GM18498 (cell line): ENCODE measurements around the gene GARIN5A.

ENCODE experiments used
- ATAC-seq: cut with Tn5 transposase; IDR thresholded peaks from one replicate; pipeline ENCODE4 v1.9.1; 2021; ENCODE audit warnings: mild to moderate bottlenecking, moderate library complexity; ENCODE audit not compliant: unreplicated experiment

The GARIN5A gene

DNA sequence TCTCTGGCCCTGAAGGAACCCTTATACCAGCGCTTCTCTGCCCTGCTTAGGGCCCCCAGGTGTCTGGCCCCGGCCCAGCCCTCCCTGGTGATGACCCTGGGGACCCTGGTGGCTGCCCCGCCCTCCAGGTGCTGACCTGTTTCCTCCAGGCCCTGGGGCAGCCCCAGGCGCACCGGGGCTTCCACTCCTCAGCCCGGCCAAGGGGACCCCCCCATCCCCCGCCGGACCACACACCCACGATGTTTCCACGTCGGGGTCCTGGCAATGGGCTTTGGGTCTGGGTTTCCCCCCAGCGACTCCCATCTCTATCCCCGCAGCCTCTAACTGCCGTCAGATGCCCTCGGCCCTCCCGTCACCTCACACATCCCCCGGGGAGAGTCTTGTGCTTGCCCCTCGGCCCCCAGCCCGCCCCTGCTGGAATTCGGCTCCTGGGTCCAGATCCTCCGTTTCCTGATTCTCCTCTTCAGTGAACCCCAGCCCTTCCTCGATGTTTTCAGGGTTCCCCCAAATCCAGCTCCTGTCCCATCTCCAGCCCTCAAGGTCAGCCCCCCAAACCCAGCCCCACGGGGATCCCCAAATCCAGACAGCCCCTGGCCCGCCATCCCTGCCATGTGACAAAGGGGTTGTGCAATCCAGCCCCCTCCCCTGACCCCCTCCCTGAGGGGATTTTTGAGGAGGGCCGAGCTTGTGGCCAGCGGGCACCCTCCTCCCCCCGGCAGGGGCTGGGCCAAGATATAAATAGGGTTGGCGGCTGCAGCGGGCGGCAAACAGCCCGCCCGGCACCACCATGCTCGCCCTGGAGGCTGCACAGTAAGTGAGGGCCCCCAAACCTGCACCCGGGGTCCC lies 58.2 kb downstream of the GARIN5A start, which contains the start of gene SPIB:
Gene SPIB (plus strand): TSS at position 763 of the 846 bp plus-strand sequence. CDS start 25 bp downstream, at position 788.
- ATAC-seq: no peak

DNA sequence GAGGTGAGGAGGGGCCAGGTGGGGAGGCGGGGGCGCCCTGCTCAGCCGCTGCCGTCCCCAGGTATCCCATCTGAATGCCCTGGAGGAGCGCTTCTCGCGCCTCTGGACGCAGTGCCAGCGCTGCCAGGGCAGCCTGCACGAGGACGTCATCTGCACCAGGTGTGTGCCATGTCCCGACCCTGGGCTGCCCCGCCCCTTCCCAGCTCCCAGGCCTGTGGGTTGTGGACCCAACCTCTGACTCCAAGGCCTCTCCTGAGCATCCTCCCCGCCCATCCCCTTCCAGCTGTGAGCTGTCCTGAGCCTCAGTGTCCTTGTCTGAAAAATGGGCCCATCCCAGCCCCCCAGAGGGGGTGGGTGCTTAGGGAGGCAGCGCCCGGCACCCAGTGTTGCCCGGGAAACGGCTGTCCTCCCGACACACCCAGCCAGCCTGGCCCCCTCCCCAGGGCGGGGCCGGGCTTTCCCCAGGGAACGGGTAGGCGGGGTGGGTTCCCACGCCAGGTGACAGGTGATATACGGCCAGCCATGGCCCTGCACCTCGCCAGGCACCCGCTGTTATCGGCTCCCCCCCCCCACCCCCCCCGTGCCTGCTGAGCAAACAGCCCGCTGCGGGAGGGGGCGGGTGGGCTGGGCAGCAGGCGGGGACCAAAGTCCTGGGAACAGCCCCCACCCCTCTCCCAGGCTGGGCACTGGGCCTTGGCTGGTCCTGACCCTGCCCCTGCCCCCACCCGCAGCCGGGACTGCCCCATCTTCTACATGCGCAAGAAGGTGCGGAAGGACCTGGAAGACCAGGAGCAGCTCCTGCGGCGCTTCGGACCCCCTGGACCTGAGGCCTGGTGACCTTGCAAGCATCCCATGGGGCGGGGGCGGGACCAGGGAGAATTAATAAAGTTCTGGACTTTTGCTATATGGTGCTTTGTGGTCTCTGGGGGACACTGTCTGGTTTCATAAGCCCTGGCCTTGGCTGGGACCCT lies 59.3 kb downstream of the GARIN5A start:
- no peak for ATAC-seq
